ENCODE results near the gene AFF3.

AFF3 gene

GRCh38 chr2:99659874-99660273 is 482.5 kb downstream of the AFF3 start:
- no peak for DNase-seq (ENCODE audit: low read depth)

DNA sequence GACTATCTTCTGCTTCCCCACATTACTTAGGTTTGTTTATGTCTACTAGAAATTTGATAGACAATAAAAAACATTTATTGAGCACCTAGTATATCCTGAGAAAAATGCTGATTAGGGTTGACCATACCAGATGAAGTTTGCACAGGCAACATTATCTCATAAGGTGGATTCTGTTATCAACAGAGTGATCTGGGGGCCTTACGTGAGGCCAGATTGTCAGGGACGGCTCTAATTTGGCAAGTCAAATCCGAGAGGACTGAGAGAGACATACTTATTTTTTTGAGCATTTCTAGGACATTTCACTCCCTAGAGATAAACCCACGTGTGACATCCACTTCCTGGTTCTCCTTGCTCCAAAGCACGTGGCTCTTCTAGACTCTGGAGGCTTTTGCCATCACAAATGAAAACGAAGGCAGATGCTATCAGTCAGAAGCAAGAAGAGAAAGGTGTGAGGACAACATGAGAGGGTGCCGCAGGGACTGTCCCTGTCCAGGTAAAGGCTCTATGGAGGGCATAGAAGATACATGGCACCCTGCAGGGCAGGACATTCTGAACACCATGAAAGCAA is 484.6 kb downstream of the AFF3 start:
- DNase-seq (ENCODE audit: low read depth) = no peak

DNA sequence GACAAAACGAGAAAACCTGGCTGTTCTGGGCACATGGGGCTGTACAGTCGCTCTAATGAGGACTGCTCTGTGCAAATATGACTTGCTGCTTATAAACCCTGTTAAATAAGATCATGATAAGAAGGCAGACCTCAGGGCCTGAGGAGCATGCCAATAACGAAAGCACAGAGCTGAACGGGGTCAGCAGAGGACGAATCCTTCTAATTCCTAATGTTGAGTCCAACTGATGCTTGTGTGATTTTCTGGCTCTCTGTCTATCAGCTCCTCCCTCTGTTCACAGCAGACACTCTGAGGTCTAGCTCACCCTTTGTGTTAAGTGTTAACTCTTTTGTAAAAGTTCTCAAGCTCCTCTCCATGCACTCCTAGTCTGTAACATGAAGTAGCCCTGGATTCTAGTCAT is 485.4 kb downstream of the AFF3 start:
- DNase-seq (ENCODE audit: low read depth) = no peak

DNA sequence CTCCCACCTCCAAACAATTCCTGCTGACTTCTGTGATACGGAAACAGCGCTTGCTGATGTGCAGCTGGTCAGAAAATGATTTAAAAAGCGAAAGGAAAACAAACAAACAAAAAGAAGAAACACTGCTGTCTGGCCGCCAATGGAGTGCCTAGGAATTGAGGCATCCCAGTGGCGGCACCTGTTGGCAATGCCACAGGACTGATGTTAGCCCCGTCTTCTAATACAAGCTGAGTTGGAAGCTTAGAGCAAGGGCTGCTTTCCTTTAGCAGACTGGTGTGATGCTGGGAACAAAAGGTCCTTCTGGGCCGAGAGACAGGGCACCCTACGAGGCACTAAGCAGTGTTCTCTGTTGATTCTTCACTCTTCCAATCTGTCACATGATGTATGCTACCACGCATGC is 489.0 kb downstream of the AFF3 start:
- no peak for DNase-seq (ENCODE audit: low read depth)

DNA sequence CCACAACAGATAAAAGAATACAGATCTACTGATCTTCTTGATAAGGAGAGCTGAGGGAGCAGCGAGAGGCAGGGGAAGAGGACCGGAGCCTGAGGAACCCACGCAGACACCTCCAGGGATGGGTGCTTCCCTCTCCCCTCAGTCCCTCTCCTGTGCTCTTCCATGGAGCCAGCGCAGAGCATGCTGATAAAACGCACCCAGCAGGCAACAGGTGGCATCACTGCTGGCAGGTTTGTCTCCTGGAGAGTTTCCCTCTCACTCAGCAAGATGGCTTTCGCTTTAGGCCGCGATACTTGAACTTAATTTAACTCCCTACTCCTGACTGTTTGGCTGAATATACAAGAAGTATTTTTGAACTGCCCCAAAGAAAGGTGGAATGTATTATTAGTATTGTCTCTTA is 489.5 kb downstream of the AFF3 start:
- DNase-seq (ENCODE audit: low read depth) = no peak

- no peak for DNase-seq (ENCODE audit: low read depth)
Observed at GRCh38 chr2:99651930-99652670, 490.3 kb downstream of the AFF3 start.

DNA sequence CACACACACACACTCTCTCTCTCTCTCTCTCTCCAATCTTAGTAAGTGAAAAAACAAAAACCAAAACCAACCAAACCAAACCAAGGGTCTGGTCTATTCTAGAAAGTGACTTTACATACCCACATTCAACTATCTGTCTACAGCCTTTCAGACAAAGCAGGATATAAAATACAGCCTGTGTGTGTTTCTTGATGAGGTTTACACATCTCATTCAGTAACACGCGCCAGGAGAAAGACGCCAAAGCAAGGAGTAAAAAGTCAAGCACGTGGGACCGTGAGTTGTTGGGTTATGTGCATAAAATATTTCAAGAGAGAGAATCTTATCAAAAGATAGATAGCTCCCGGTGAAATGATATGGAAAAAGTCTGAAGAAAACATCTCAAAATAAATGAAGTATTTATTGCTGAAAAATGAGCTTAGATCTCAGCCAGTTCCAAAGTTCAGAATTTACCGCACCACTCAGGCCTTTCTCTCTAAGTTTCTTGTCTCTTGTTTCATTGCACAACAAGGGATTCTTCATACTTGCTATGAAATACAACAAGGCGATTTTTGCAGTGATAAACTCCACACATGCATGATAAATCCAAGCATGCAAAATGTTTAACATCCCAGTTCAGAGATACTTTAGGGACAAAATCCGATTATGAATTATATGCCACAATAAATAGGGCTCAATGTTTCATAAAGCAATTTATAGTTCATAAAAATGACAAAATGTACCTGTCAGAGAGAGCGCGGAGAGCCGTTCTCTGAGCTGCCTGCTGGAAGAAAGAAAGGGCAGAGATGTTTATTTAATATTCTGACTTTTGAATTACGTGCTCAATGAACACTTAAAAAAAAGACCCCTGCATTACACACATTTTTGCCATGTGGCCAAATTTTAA is 493.2 kb downstream of the AFF3 start:
- no peak for DNase-seq (ENCODE audit: low read depth)

GRCh38 chr2:99648178-99648844 is 494.1 kb downstream of the AFF3 start:
- no peak for DNase-seq (ENCODE audit: low read depth)

DNA sequence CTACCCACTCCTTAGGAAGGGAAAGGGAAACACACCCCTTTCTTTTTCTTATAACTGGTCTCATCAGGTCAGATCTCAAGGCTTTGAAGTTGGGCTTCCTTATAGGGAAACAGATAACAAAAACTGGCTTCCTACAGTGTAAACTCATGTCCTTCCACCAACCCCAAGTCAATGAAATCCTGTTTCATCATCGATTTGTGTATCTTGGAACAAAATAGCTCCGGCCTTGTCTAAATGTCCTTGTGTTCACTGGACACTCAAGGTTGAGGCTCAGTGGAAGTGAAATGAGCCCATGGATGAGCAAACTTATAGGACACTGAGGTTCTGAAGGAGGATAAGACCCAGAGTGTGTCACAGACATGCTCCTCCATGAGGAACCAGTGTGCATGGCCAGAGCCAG is 496.4 kb downstream of the AFF3 start:
- DNase-seq (ENCODE audit: low read depth) = no peak

- DNase-seq (ENCODE audit: low read depth) = no peak
Observed at GRCh38 chr2:99644419-99644787, 498.0 kb downstream of the AFF3 start.

GRCh38 chr2:99643787-99644418 is 498.5 kb downstream of the AFF3 start:
- DNase-seq (ENCODE audit: low read depth) = no peak

DNA sequence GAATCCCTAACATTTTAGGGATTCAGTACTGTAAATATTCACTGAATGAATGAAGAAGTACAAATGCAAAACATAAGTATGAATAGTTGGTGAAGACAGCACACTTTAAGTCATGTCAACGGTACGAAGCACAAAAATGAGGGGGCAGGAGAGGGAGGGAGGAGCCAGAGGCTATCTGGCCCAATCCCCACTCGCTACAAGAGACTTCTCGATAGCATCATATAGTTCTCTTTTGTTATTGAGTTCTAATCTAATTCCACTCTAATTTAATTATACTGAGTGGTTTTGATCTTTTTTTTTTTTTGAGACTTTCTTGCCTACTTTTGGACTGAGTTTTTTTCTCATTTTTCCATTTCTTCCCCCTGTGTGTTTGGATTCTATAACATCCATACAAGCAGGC is 500.4 kb downstream of the AFF3 start:
- no peak for DNase-seq (ENCODE audit: low read depth)

GRCh38 chr2:99640635-99641151 is 501.7 kb downstream of the AFF3 start:
- DNase-seq (ENCODE audit: low read depth) = no peak

DNA sequence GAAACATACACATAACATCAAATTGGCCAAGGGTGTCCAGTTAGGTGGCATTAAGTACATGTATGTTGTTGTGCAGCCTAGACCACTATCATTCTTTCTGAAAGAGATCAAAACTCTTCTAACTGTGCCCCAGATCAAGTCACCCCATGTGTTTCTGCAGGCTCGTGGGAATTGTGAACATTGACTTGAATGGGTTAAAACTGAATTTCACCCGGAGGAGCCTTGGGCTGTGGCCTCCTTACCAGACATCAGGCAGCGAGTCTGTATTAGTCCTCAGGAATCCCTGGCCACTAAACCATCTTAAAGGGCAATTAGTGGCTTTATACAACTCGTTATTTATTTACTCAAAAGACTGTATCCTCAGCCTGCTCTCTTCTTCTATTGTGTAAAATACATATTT is 503.6 kb downstream of the AFF3 start:
- DNase-seq (ENCODE audit: low read depth) = no peak

DNA sequence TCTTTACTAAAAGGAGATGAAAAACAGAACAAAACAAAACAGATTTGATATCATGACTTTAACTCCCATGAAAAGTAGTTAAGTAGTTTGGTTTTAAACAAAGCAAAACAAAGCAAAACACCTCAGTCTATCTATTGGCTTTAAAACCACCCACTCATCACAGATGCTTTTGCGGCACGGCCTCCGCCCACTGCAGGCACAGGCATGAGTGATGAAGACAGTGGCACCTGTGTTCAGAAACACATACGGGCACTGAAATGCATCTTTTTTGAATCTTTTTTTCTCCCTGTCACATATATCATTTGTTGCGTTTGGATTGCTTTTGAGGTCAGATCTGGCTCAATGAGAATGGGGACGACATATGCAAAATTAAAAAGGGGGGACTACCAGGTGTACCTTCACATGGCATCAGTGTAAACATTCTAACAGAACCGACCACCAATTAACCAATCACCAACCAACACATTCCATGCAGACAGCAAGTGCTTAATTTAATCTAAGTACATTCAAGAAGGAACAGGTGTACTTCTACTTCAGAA is 505.2 kb downstream of the AFF3 start:
- no peak for DNase-seq (ENCODE audit: low read depth)

GRCh38 chr2:99636144-99637034 is 506.0 kb downstream of the AFF3 start:
- no peak for DNase-seq (ENCODE audit: low read depth)

GRCh38 chr2:99635710-99636109 is 506.7 kb downstream of the AFF3 start:
- no peak for DNase-seq (ENCODE audit: low read depth)

- no peak for DNase-seq (ENCODE audit: low read depth)
Observed at GRCh38 chr2:99634234-99634633, 508.2 kb downstream of the AFF3 start.

- DNase-seq (ENCODE audit: low read depth) = no peak
Observed at GRCh38 chr2:99631700-99632099, 510.7 kb downstream of the AFF3 start.

GRCh38 chr2:99629320-99629719 is 513.1 kb downstream of the AFF3 start:
- DNase-seq (ENCODE audit: low read depth) = no peak

DNA sequence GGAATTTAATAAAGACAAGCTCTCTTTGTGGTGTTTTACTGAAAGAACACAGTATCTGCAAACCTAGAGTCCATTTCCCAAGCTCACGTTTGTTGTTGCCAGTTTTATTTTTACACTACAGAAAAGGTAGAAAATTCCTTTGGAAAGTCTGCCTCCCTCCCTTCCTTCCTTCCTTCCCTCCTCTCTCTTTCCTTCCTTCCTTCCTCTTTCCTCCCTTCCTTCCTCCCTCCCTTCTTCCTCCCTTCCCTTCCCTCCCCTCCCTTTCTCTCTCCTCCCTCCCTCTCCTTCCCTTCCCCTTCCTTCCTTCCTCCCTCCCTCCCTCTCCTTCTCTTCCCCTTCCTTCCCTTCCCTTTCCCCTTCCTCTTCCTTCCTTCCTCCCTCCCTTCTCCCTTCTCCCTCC is 516.2 kb downstream of the AFF3 start:
- no peak for DNase-seq (ENCODE audit: low read depth)

All from stimulated activated CD8-positive, alpha-beta memory T cell treated with anti-CD3 and anti-CD28 coated beads, Interleukin-12 subunit alpha, Interleukin-12 subunit beta, amount 100 ng/mL, for 4 hours (primary cell).